IMR-90 (cell line): ENCODE data around the gene RHOBTB3. TPM values are rescaled to one million over a fixed set of nuclear protein-coding genes. Genes with fewer than 3 reads are reported as not detected.

Experiments used
- ATAC-seq: fragments of 200-7000 bp; cut with Tn5 transposase; 2 replicates; pipeline ENCODE4 v1.9.1; 2020; ENCODE audit warnings: low read depth, mild to moderate bottlenecking, moderate library complexity
- BruUV-seq: library from RNA; stranded (reverse); fragments of 400-500 nt; replicated peaks from 2 replicates; lab custom pipeline; 2021; lab: Mats Ljungman, UMichigan
- CTCF ChIA-PET: fragments of 300-600 bp; formaldehyde crosslinking; extraction: SDS; loops from one replicate; lab custom pipeline; 2021; ENCODE audit warnings: antibody characterized with exemption; lab: Yijun Ruan, JAX
- POLR2A ChIA-PET: fragments of 300-600 bp; sonication (Branson Sonifier 250); formaldehyde crosslinking; loops from one replicate; lab custom pipeline; 2022; ENCODE audit warnings: antibody characterized with exemption; ENCODE audit not compliant: unreplicated experiment; lab: Charles Lee
- DNase-seq: peaks from one replicate; pipeline ENCODE4 v3.0.0; 2013
- H2AFZ ChIP-seq: replicated peaks from 2 replicates; pipeline ENCODE3; 2013; ENCODE audit warnings: low read length, mild to moderate bottlenecking; ENCODE audit not compliant: poor library complexity
- H2AK5ac ChIP-seq: 2 replicates; pipeline ENCODE4 v1.6.1; 2013; ENCODE audit warnings: low read depth, low read length, inconsistent platforms
- H2AK9ac ChIP-seq: replicated peaks from 2 replicates; pipeline ENCODE3; 2013; ENCODE audit warnings: mild to moderate bottlenecking, low read depth, low read length, moderate library complexity; ENCODE audit not compliant: poor library complexity
- H2BK120ac ChIP-seq: 2 replicates; pipeline ENCODE4 v1.6.1; 2013; ENCODE audit warnings: low read depth, low read length, inconsistent platforms
- H2BK15ac ChIP-seq: 3 replicates; pipeline ENCODE4 v1.6.1; 2013; ENCODE audit warnings: low read depth, low read length, inconsistent platforms
- H2BK20ac ChIP-seq: 2 replicates; pipeline ENCODE4 v1.6.1; 2013; ENCODE audit warnings: low read depth, mild to moderate bottlenecking, inconsistent platforms, low read length, moderate library complexity
- H2BK5ac ChIP-seq: 2 replicates; pipeline ENCODE4 v1.6.1; 2013; ENCODE audit warnings: mild to moderate bottlenecking, low read depth, low read length, inconsistent platforms; ENCODE audit not compliant: poor library complexity, severe bottlenecking
- H3K14ac ChIP-seq: replicated peaks from 2 replicates; pipeline ENCODE4 v1.6.1; 2013; ENCODE audit warnings: low read depth, low read length, inconsistent platforms
- H3K18ac ChIP-seq: 2 replicates; pipeline ENCODE4 v1.6.1; 2013; ENCODE audit warnings: low read depth, low read length, control low read depth
- H3K23ac ChIP-seq: 2 replicates; pipeline ENCODE4 v1.6.1; 2013; ENCODE audit warnings: low read depth, low read length, inconsistent platforms
- H3K27ac ChIP-seq: 2 replicates; pipeline ENCODE4 v1.5.1; 2013; ENCODE audit warnings: mild to moderate bottlenecking, control low read depth, low read length; ENCODE audit not compliant: insufficient read depth
- H3K27me3 ChIP-seq: 2 replicates; pipeline ENCODE4 v1.6.1; 2013; ENCODE audit warnings: low read length; ENCODE audit not compliant: control insufficient read depth, insufficient read depth
- H3K36me3 ChIP-seq: 2 replicates; pipeline ENCODE4 v1.6.1; 2013; ENCODE audit warnings: low read length, mixed read lengths; ENCODE audit not compliant: control insufficient read depth, insufficient read depth
- H3K4ac ChIP-seq: 2 replicates; pipeline ENCODE4 v1.6.1; 2013; ENCODE audit warnings: low read depth, low read length, inconsistent platforms
- H3K4me1 ChIP-seq: 2 replicates; pipeline ENCODE4 v1.6.1; 2013; ENCODE audit warnings: low read length, mixed read lengths; ENCODE audit not compliant: control insufficient read depth, insufficient read depth
- H3K4me2 ChIP-seq: 2 replicates; pipeline ENCODE4 v1.6.1; 2013; ENCODE audit warnings: low read depth, mild to moderate bottlenecking, control low read depth, low read length, moderate library complexity
- H3K4me3 ChIP-seq: 2 replicates; pipeline ENCODE4 v1.5.1; 2013; ENCODE audit warnings: low read depth, mild to moderate bottlenecking, control low read depth, low read length, moderate library complexity; ENCODE audit not compliant: insufficient read depth
- H3K56ac ChIP-seq: 2 replicates; pipeline ENCODE4 v1.6.1; 2013; ENCODE audit warnings: low read length, inconsistent platforms; ENCODE audit not compliant: insufficient read depth; ENCODE audit errors: extremely low read depth
- H3K79me1 ChIP-seq, 2 experiments: 2 replicates each; pipeline ENCODE4 v1.6.1; 2013; ENCODE audit warnings: low read length in 2 of 2, inconsistent platforms in 1 of 2, low read depth in 1 of 2
- H3K9ac ChIP-seq: 2 replicates; pipeline ENCODE4 v1.6.1; 2013; ENCODE audit warnings: low read depth, low read length, control low read depth
- H3K9me1 ChIP-seq: 2 replicates; pipeline ENCODE4 v1.6.1; 2013; ENCODE audit warnings: low read length, inconsistent platforms; ENCODE audit not compliant: insufficient read depth
- H3K9me3 ChIP-seq: 2 replicates; pipeline ENCODE4 v1.6.1; 2013; ENCODE audit warnings: low read length; ENCODE audit not compliant: control insufficient read depth, insufficient read depth
- H4K20me1 ChIP-seq: 2 replicates; pipeline ENCODE4 v1.6.1; 2013; ENCODE audit warnings: low read length, inconsistent platforms; ENCODE audit not compliant: insufficient read depth
- H4K5ac ChIP-seq: 2 replicates; pipeline ENCODE4 v1.6.1; 2013; ENCODE audit warnings: mild to moderate bottlenecking, low read depth, low read length, control low read depth
- H4K8ac ChIP-seq, 2 experiments: 2 replicates each; pipeline ENCODE4 v1.6.1; 2013; ENCODE audit warnings: low read depth in 2 of 2, low read length in 2 of 2, control low read depth in 1 of 2, inconsistent platforms in 1 of 2
- H4K91ac ChIP-seq: 2 replicates; pipeline ENCODE4 v1.6.1; 2013; ENCODE audit warnings: low read depth, low read length, inconsistent platforms; ENCODE audit not compliant: insufficient read depth
- MAFK ChIP-seq: IDR thresholded peaks from 2 replicates; pipeline ENCODE4 v1.6.1; 2012; ENCODE audit warnings: low read depth, low read length, improper control_type of control experiment
- WGBS, 2 experiments: methylation state at CpG; one replicate each; pipeline versions ENCODE4 v1.1.5 to v1.1.7; 2013; ENCODE audit warnings: missing lambda C conversion rate in 2 of 2; ENCODE audit not compliant: insufficient read length in 1 of 2; ENCODE audit errors: extremely low coverage in 2 of 2; 5-methylcytosine and 5-hydroxymethylcytosine counted together
- dilution Hi-C: fragments of 300-500 bp; cut with HindIII; formaldehyde crosslinking; loops from one replicate; pipeline ENCODE4 v1.14.3; 2018; ENCODE audit warnings: low sequenced_read_pairs; ENCODE audit not compliant: unreplicated experiment
- in situ Hi-C: fragments of 300-500 bp; cut with MboI; formaldehyde crosslinking; loops from 3 replicates; pipeline ENCODE4 v1.14.3; 2019; ENCODE audit warnings: low sequenced_read_pairs, inconsistent platforms, mixed read lengths
- intact Hi-C: fragments of 100-400 bp; cut with micrococcal nuclease; formaldehyde crosslinking; loops from 2 replicates; pipeline ENCODE4 v1.10.0; 2022
- polyA plus RNA-seq, 3 experiments: library from polyadenylated mRNA; depleted of rRNA; stranded (reverse); fragments of >200 nt; gene quantifications; 2 replicates each; pipeline ENCODE4 v1.2.3, GENCODE V29; 2012; ENCODE audit warnings: low replicate concordance in 1 of 3
- total RNA-seq: library from RNA; depleted of rRNA; stranded (reverse); fragments of >200 nt; gene quantifications from 2 replicates; pipeline ENCODE4 v1.2.3, GENCODE V29; 2012

Gene RHOBTB3
- total and polyA plus RNA-seq, 2 of the 4 experiments (the other 2 are of a cell fraction), result 117 to 447 TPM

DNA sequence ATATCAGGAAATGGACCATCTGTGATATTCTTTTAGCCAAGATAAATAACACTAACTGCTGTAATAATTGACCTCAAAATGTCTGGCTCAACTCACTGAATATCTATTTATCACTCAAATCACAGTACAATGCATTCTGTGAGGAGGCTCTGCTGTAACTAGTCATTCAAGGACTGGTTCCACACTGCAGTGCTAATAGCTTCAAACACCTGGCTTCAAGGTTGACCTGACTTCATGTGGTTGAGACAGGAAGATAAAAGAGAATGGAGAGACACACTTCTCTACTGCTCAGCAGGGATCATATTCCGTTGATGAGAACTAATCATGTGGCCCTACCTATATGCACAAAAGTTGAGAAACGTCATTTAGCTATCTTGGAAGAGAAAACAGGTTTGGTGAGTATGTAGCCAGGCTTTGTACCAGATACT is 3.4 kb upstream of the RHOBTB3 start:
- no peak overlapping the region for H2AK9ac ChIP-seq
- H3K14ac ChIP-seq, result peak overlapping the region; percentile 61
- H3K4ac ChIP-seq, result peak overlapping the region; percentile 55
- dilution Hi-C loops, result no loop called here
- no peak overlapping the region for H3K56ac ChIP-seq
- ChIA-PET CTCF (interaction anchor here (1.1 kb wide), 1 partner anchor 63 kb away, joined by 3 read pairs; no protein-coding TSS in a partner anchor), POLR2A (no interaction called here)
- H4K20me1 ChIP-seq, result 0 out of 2 replicates have a peak, but pooled peaks cover 4% of the 10 kb centered on the region
- peak overlapping the region; percentile 4; the same call in 1 of the 2 replicates for H3K27ac ChIP-seq
- H4K8ac ChIP-seq, result peak overlapping the region in 1 of 2 experiments; percentile 20; a peak in 1 of 4 replicates
- WGBS, 2 experiments, result no CpG with 5 or more reads among the region's 2 CpGs
- H3K79me1 ChIP-seq, result peaks cover 0 to 25% of the 10 kb centered on the region in 2 experiments; a peak in 2 of 4 replicates
- H3K9me3 ChIP-seq, result no peaks in the 10 kb centered on the region
- intact Hi-C loops, result no loop called here
- no peak overlapping the region; the same call in 1 of the 2 replicates for H4K5ac ChIP-seq
- no peak overlapping the region for H3K4me2 ChIP-seq
- no peaks in the 10 kb centered on the region for H3K27me3 ChIP-seq
- DNase-seq, result no peak
- no peaks in the 10 kb centered on the region for H3K36me3 ChIP-seq
- peak overlapping the region; percentile 9; the same call in 1 of the 3 replicates for H2BK15ac ChIP-seq
- no peak overlapping the region for H2BK5ac ChIP-seq
- H3K23ac ChIP-seq, result no peak overlapping the region
- peak overlapping the region; percentile 38; the same call in 1 of the 2 replicates for H2AK5ac ChIP-seq
- BruUV-seq, result no TSS peak
- peak overlapping the region; percentile 36; the same call in 1 of the 2 replicates for H3K18ac ChIP-seq
- no peak for ATAC-seq
- no peak for TF ChIP-seq MAFK
- no peak overlapping the region for H3K9ac ChIP-seq
- no peak overlapping the region for H2AFZ ChIP-seq
- in situ Hi-C loops, result no loop called here
- H2BK120ac ChIP-seq, result peak overlapping the region; percentile 48
- H2BK20ac ChIP-seq, result peak overlapping the region; percentile 58
- peak overlapping the region; percentile 38 for H4K91ac ChIP-seq
- H3K4me1 ChIP-seq, result peaks cover 17% of the 10 kb centered on the region
- no peak overlapping the region for H3K4me3 ChIP-seq
- peaks cover 7% of the 10 kb centered on the region; the same call in 1 of the 2 replicates for H3K9me1 ChIP-seq
